ENCODE measurements around the gene TGIF1.

The TGIF1 gene

DNA sequence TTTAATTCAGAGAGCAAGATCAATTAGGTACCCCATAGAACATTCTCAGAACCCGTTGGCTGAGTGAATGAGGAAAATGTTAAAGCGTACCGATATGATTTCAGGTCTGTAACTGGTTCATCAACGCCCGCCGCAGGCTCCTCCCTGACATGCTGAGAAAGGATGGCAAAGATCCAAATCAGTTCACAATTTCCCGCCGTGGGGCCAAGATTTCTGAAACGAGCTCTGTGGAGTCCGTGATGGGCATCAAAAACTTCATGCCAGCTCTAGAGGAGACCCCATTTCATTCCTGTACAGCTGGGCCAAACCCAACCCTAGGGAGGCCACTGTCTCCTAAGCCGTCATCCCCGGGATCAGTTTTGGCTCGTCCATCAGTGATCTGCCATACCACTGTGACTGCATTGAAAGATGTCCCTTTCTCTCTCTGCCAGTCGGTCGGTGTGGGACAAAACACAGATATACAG is 7.3 kb downstream of the TGIF1 start:
- ChIA-PET POLR2A (no interaction called here), CTCF (interaction anchor here (1.1 to 3.0 kb wide), 7 partner anchors 9 to 209 kb away, joined by 3 to 13 read pairs (median 4); no protein-coding TSS in a partner anchor)
- no peak for DNase-seq (ENCODE audit: extremely low spot score)
- TF ChIP-seq, protein P1, sequence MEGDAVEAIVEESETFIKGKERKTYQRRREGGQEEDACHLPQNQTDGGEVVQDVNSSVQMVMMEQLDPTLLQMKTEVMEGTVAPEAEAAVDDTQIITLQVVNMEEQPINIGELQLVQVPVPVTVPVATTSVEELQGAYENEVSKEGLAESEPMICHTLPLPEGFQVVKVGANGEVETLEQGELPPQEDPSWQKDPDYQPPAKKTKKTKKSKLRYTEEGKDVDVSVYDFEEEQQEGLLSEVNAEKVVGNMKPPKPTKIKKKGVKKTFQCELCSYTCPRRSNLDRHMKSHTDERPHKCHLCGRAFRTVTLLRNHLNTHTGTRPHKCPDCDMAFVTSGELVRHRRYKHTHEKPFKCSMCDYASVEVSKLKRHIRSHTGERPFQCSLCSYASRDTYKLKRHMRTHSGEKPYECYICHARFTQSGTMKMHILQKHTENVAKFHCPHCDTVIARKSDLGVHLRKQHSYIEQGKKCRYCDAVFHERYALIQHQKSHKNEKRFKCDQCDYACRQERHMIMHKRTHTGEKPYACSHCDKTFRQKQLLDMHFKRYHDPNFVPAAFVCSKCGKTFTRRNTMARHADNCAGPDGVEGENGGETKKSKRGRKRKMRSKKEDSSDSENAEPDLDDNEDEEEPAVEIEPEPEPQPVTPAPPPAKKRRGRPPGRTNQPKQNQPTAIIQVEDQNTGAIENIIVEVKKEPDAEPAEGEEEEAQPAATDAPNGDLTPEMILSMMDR (IDR thresholded peaks at IDR 0.05; ENCODE audit: control extremely low read depth, extremely low read depth, low read depth, missing control alignments), result no peak

DNA sequence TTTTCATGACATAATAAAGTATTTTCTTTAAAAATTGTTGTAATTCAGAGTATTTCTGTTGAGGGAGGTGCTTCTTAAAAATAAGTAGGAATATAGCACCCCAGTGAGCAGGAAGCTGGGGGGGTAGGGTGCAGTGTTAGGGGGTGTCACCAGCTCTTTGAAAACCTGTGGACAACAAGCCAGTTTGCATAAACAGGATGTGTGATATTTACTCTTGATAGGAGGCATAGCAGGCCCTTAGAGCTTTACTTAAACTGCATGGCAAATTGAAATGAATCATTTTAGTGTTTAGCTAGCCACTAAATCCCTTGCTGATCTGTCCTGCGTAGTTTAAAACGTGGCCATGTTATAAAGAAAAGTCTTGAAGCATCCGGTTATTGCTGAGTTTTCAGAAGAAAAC is 8.4 kb downstream of the TGIF1 start:
- TF ChIP-seq, protein P1 (IDR thresholded peaks at IDR 0.05; ENCODE audit: control extremely low read depth, extremely low read depth, low read depth, missing control alignments), result no peak
- POLR2A ChIA-PET, result interaction anchor here (0.6 kb wide), 1 partner anchor 169 kb away, joined by 4 read pairs; no protein-coding TSS in a partner anchor
- CTCF ChIA-PET, result interaction anchor here (1.2 to 3.0 kb wide), 4 partner anchors 9 to 208 kb away, joined by 4 to 13 read pairs (median 10); no protein-coding TSS in a partner anchor
- no peak for DNase-seq (ENCODE audit: extremely low spot score)

DNA sequence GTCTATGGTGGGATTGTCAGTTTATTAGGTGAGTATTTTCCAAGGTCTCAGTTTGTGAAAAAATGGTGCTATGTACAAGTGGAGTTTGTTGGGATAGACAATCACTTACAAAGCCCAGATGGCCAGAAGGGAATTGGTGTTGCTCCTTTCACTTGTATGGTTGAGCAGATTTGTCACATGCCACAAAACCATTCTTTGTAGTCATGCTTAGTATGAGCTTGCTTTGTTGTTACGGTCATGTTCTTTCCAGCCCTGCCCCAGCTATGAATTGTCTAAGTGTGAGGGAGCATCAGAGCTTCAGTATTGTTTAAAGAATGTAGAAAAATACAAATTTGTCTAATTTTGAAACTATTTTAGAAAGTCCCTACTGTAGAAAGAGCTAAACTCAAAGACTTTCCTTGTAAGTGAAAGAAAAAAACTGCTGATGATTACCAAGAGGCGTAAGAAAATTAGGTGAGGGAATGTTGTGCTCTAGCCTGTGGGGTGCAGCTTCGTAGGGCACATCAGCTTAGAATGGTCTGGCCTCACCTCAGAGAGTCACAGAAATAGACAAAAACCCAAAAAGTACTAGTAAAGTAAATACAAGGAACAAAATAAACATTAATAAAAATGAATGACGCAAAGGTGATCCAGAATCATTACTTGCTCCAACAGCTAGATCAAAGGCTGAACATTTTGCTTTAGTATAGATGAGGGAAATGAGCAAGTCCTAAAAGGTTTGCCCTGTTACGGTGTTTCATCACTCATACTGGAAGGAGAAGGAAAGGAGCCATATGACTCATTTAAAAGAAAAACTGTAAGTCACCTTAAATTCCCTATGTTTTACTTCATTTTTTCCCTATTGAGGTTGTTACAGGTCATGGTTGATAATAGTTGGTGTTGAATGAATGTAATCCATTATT is 9.2 kb downstream of the TGIF1 start:
- ChIA-PET POLR2A (no interaction called here), CTCF (interaction anchor here (0.7 to 3.0 kb wide), 7 partner anchors 9 to 207 kb away, joined by 3 to 13 read pairs (median 3); no protein-coding TSS in a partner anchor)
- TF ChIP-seq, protein P1 (IDR thresholded peaks at IDR 0.05; ENCODE audit: control extremely low read depth, extremely low read depth, low read depth, missing control alignments), result no peak
- DNase-seq (ENCODE audit: extremely low spot score), result no peak

DNA sequence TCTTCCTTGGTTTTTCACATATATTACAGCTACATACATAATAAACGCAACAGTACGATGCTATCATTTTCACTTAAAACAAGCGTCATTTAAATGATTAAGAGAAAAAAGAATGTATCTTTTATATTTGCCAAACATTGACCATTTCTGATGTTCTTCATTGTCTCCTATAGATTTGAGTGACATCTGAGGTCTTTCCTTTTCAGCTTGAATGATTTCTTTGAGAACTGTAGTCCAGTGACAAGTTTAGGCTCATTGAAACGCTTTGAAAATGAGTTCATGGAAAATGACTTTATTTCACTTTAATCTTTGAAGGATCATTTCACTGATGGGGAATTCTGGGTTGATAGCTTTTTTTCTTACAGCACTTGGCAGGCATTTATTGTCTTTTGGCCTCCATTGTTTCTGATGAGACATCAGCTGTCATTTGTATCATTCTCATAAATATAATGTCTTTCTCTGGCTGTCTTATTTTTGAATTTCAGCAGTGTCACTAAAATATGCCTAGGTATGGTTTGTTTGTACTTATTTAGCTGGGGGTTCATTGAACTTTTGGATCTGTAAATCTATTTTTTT is 10.9 kb downstream of the TGIF1 start:
- DNase-seq (ENCODE audit: extremely low spot score), result no peak
- POLR2A ChIA-PET, result no interaction called here
- CTCF ChIA-PET, result interaction anchor here (1.2 to 2.9 kb wide), 3 partner anchors 9 to 205 kb away, joined by 3 to 9 read pairs (median 5); no protein-coding TSS in a partner anchor
- TF ChIP-seq, protein P1 (IDR thresholded peaks at IDR 0.05; ENCODE audit: control extremely low read depth, extremely low read depth, low read depth, missing control alignments), result no peak

DNA sequence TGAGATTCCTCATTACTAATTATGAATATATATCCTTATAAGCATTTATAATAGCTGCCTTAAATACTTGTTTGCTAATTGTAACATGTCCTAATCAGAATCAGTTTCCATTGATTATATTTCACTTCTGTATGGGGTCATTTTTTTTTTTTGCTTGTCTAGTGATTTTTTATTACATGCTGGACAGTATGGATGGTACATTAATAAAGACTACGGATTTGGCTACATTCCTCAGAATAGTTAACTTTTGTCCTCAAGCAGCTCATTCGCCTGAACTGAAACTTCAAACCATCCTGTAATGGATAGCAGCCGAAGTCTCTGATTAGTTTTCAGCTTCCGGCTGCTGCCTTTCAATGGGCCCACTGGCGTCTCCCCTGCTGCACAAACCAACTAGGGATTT is 11.7 kb downstream of the TGIF1 start:
- ChIA-PET POLR2A (no interaction called here), CTCF (interaction anchor here (1.2 to 2.9 kb wide), 4 partner anchors 8 to 205 kb away, joined by 3 to 9 read pairs (median 6); no protein-coding TSS in a partner anchor)
- no peak for DNase-seq (ENCODE audit: extremely low spot score)
- TF ChIP-seq, protein P1 (IDR thresholded peaks at IDR 0.05; ENCODE audit: control extremely low read depth, extremely low read depth, low read depth, missing control alignments), result no peak

DNA sequence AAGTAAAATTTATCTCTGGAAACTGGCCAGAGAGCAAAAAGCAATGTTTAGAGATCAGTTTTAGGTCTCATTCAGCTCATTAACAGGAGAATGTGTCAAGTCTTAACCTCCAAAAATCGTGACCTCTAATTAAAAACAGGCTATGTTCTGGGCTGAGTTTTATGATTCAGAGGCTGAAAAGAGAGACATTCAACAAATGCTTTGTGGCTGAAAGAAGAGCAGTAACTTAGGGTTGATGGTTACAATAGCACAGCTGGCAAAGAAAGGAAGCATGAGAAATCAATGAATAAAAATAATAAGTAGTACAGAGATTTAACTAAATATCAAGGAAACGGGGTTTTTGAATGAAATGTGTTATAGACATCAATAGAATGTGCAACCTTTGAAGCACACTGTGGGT is 13.1 kb downstream of the TGIF1 start:
- TF ChIP-seq, protein P1 (IDR thresholded peaks at IDR 0.05; ENCODE audit: control extremely low read depth, extremely low read depth, low read depth, missing control alignments), result no peak
- CTCF ChIA-PET, result interaction anchor here (1.6 to 2.9 kb wide), 2 partner anchors 9 to 11 kb away, joined by 7 to 9 read pairs; no protein-coding TSS in a partner anchor
- no peak for DNase-seq (ENCODE audit: extremely low spot score)
- POLR2A ChIA-PET, result no interaction called here
